Measurements from ENCODE around the gene EPB42.

Gene EPB42

DNA sequence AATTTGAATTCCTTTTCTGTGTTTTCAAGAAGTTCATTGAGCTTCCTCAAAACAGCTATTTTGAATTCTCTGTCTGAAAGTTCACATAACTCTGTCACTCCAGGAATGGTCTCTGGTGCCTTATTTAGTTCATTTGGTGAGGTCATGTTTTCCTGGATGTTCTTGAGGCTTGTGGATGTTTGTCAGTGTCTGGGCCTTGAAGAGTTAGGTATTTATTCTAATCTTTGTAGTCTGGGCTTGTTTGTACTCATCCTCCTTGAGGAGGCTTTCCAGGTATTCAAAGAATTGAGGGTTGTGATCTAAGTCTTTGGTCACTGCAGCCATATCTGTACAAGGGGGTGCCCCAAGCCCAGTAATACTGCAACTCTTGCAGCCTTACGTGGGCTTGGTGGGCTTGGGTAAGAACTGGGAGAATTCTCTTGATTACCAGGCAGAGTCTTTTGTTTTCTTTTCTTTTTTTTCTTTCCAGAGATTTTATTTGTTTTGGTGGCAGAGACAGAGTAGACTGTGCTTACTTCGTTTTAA is 55.0 kb downstream of the EPB42 start:
- in situ Hi-C loops (cut with MboI; ENCODE audit: low pct_unique_long_range_greater_than_20kb, low sequenced_read_pairs, unreplicated experiment), result no loop called here
- DNase-seq (ENCODE audit: low spot score), result no peak
- no peak for TF ChIP-seq CTCF (IDR thresholded peaks at IDR 0.05; ENCODE audit: extremely low read depth, insufficient read depth, missing control alignments)

GRCh38 chr15:43153269-43153668 is 67.5 kb downstream of the EPB42 start:
- no peak for TF ChIP-seq CTCF (IDR thresholded peaks at IDR 0.05; ENCODE audit: extremely low read depth, insufficient read depth, missing control alignments)
- DNase-seq (ENCODE audit: low spot score), result no peak
- in situ Hi-C loops (cut with MboI; ENCODE audit: low pct_unique_long_range_greater_than_20kb, low sequenced_read_pairs, unreplicated experiment), result no loop called here

DNA sequence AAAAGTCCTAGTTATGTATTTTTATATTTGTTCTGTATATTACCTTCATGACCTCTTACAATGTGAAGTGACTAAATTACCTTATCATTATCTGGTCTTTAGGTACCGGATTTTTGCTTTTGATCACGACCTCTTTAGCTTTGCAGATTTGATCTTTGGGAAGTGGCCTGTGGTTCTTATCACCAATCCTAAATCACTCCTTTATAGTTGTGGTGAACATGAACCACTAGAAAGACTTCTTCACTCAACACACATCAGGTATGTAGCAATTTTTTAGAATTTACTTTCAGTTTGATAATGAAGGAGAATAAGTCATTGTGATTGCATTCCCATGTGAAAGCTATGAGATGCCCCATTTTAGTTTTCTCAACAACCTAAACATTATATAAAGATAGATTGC is 69.1 kb downstream of the EPB42 start:
- in situ Hi-C loops (cut with MboI; ENCODE audit: low pct_unique_long_range_greater_than_20kb, low sequenced_read_pairs, unreplicated experiment), result no loop called here
- TF ChIP-seq CTCF (IDR thresholded peaks at IDR 0.05; ENCODE audit: extremely low read depth, insufficient read depth, missing control alignments), result no peak
- DNase-seq (ENCODE audit: low spot score), result no peak

GRCh38 chr15:43150191-43150929 is 70.5 kb downstream of the EPB42 start:
- in situ Hi-C loops (cut with MboI; ENCODE audit: low pct_unique_long_range_greater_than_20kb, low sequenced_read_pairs, unreplicated experiment), result no loop called here
- DNase-seq (ENCODE audit: low spot score), result no peak
- TF ChIP-seq CTCF (IDR thresholded peaks at IDR 0.05; ENCODE audit: extremely low read depth, insufficient read depth, missing control alignments), result no peak

Data from GM13977 (cell line).